ENCODE measurements around the gene MEGF11.

MEGF11 gene

DNA sequence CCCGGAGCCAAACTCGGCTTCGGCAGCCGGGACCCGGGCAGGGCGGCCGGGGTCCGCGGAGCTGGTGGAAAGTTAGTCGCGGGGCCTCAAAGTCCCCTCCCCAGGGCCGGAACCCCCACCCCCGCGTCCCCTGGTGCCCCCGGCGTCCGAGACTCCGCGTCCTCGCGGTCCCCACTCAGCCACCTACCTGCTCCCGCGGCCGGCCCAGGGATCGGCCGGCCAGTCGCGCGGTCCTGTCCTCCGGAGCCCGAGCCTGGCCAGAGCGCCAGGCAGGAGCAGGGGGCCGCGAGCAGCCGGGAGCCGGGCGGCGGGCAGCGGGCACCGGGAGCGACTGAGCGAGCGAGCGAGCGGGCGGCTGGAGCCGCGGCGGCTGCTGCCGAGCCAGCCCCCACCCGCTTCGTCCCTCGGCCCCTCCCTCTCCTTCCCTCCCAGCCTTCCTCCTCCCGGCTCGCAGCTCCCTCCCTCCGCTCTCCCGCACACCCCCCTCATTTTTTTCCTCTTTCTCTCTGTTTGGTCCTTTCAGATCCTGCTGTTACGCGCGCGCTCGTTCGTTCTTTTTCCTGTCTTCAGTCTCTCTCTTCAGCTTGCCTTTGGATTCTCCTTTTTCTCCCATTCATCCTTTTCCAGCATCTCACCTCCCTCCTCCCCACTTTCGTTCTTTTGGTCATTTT lies at the start of gene MEGF11:
MEGF11 (minus strand) TSS at position 333 of the 671 bp plus-strand sequence. CDS start 125,347 bp downstream, outside the sequence.
- DNase-seq: peak; percentile 28

DNA sequence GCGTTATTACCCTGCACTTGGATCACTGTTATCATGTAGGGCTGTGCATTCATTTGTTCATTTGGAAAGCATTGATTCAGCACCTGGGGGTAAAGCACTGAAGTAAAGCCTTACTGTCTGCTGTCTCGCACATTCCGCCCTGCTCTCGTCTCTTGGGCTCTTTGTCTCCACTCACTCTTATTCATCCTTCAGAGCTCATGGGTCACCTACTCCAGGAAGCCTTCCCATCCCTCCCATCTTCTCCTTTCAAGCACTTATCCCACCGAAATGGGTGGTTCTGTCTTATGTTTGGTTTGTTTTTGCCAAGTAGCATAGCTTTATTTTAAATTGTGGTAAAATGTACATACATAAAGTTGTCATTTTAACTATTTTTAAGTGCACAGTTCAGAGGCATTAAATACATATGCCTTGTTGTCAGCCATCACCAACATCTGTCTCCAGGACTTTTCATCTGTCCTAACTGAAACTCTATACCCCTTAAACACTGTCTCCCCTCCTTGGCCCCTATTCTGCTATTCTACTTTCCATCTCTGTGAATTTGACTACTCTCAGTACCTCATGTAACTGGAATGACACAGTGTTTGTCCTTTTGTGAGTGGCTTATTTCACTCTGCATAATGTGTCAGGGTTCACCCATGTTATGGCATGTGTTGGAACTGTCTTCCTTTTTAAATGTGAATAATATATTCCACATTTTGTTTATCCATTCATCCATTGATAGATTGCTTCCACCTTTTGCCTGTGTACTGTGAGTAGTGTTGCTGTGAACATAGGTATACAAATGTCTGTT lies 49.1 kb upstream of the MEGF11 start:
- DNase-seq: no peak

DNA sequence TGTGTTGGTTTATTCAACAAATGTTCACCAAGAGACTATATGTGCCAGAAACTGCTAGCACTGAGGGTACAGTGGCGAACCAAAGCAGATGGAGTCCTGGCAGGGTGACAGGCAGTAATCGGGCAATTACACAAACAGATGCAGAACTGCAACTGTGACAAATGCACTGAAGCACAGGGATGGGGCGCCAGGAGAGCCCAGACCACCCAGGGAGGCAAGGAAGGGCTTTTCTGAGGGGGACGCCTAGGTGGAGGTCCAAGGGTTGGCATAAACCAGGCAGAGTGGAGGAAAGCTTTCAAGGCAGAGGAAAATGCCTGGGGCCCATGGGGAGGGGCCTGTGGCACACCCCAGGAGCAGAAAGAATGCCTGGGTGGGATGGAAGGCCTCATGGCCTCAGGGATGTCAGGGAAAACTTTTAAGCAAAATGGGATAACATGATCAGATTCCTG lies 45.3 kb upstream of the MEGF11 start:
- peak; percentile 8 for DNase-seq

DNA sequence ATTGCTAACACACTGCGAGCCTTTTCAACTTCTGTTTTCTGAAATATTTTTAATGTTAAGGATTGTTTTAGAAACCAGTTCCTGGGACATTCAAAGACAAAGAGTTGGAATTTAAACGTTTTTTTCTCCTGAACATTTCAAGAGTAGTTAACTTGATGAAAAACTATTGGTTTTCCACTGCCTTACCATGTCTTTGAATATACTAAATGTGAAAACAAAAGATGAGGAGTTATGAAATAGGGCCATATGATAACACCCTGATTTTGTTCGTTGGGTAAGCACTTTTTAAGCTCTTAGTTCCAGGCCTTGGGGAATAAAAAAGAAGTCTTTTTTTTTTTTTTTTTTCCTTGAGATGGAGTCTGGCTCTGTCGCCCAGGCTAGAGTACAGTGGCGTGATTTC lies 42.6 kb upstream of the MEGF11 start:
- no peak for DNase-seq

DNA sequence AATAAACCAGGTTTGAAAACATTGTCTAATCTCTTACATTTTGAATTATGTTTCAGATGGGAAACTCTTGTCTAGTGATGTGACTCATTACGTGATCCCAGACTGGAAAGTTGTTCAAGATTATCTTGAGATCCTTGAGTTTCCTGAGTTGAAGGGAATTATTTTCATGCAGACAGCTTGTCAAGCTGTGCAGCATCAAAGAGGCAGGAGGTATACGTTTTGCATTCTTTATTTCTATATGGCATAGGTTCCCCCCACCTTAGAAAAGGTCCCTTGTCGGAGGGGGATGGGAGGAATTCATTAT lies 41.3 kb upstream of the MEGF11 start:
- no peak for DNase-seq

DNA sequence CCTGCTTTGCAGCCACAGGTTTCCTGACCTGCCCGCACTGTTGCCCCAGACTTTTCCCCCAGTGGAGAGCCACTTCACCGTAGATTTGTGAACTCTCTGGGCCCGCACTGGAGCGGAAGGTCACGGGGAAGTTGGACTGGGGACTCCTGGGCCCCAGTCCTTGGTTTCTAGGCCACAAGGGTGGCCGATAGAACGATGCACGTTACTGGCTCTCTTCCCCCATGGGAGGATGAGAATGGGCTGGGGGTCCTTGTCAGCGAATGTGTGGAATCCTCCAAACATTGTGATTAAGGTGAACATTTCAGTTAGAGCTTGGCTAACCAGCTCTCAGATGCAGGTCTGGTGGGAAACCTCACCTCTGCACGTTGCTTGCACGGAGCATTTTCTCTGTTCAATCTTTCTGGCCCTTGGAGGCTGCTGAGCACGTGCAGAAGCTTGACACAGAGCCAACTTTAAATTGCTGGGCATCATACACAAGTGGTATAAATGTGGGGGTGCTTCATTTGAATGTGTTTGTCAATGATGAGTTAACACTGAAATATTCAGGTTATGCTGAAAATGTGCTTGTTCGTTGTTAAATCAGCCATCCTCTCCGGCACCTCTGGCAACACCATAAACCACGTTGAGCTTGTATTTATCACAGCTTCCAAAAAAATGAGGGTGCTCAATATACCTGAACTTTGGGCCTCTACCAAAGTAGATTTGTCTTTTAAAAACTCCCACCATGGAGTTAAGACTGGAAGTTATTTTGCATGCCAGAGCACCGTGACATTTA lies 40.8 kb upstream of the MEGF11 start:
- DNase-seq: peak; percentile 89

DNA sequence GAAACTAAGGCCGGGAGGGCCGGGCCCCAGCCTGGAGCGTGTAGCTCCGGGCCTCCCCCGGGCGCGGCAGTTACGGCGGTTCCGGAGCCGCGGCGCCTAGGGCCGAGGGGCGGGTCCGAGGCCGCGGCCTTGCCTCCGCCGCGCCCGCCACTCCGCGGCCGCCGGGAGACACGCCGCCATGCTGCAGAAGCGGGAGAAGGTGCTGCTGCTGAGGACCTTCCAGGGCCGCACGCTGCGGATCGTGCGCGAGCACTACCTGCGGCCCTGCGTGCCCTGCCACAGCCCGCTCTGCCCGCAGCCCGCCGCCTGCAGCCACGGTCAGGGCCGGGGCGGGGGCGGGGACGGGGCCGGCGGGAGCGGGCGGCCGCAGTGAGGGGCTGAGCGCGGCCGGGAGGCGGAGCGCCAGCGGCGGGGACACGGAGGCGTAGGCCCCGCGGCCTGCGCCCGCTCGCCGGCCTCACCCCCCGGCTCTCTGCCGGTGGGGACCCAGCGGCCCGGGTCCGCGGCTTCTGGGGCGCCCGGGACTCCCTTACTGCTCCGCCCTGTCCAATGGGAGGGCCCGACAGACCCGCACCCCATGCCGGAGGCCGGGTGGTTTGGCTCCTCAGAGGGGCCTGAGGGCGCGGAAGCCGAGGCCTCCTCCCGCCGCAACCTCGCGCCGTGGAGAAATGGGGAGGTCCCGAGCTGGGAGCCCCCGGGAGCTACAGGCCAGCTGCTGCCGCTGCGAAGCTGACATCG lies 40.0 kb upstream of the MEGF11 start, which contains the start of gene DIS3L:
DIS3L (plus strand) TSS at position 150 of the 738 bp plus-strand sequence; CDS start at position 179, 29 bp downstream.
- DNase-seq: peak; percentile 45

DNA sequence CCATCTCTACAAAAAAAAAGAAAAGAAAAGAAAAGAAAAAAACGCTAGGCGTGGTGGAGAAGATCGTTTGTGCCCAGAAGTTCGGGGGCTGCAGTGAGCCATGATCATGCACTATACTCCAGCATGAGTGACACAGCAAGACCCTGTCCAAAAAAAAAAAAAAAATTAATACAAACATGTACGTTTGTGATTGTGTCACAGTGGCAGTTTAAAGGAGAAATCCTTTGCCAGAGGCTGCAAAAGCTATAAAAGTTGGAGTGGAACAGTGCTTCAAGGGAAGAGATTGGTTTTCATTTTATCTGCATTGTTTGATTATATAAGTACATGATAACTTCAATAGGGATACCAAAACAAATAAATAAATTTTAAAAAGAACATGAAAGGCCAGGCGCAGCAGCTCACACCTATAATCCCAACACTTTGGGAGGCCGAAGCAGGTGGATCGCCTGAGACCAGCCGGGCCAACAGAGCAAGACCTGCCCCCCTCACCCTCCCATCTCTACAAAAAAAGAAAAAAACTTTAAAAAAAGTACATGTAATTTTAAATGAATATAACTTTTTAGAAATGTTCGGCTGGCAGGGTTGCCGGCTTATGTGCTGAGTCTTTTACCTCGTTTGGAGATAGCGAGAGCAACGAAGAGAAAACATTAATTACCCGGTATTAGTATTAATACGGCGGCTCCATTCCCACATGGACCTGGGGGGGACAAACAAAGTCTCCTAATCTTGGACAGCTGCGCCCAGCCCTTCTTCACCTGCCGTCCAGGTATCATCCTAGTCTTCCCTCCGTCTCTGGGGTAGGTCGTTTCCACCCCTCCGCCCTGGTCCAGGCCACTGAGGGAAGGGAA lies 39.2 kb upstream of the MEGF11 start:
- DNase-seq: no peak

DNA sequence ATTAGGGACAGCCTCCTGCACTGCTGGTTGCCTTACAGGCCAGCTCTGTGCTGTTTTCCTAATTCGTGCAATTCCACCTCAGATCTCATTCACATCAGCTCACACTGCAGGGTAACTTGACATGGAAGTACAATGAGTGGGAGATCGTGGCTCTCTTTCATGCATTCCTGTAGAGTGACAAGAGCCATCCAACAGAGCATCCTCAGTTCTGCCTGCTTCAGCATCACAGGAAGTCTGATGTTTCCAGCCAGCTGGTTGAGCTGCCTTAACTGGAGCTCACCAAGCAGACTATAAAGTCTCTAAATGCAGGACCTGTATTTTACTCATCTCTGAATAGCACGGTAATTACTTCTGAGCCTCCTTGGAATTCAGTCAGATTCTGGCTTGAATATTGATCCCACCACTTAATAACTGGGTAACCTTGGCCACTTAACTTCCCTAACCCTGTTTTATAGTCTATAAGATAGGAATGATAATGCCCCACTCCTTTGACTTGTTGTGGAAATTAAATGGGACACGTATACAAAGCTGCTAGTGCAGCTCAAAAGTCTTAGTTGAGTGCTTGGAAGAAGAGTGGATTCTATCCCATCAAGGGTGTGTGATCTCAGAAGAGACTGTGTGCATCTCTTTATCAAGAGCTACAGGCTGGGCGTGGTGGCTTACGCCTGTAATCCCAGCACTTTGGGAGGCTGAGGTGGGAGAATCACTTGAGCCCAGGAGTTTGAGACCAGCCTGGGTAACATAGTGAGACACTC lies 38.4 kb upstream of the MEGF11 start:
- peak; percentile 26 for DNase-seq

DNA sequence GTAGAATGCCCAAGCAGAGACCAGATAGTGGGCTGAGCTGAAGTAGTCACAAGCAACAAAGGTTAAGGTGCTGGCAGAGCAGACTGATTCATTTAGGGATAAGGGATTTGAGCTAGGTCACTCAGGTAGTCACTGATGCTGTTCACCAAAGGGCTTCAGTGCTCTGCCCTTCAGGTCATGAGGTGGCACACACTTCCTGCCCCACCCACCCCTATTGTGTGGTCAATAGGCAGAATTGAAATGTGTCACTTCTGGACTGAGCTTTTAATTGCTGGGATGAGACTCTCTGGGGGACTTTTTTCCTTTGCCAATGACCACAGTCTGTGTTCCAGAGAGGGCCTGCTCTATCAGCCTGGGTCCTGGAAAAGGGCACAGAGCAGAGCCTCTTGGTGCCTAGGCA lies 37.0 kb upstream of the MEGF11 start:
- no peak for DNase-seq

DNA sequence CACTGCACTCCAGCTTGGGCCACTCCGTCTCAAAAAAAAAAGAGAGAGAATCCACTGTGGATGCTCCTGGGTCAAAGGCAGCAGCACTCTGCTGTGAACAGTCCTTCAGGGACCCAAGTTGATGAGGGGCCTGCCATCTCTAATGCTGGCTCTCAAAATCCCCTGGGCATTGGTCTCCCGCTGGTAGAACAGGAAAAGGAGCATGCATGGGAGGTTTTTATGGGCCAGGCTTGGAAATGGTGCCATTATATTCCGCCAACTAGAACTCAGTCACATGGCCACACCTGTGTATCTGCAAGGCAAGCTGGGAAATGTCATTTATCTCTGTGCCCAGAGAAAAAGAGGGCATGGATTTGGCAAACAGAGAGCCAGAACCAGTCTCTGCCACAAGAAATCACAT lies 36.5 kb upstream of the MEGF11 start:
- DNase-seq: no peak

DNA sequence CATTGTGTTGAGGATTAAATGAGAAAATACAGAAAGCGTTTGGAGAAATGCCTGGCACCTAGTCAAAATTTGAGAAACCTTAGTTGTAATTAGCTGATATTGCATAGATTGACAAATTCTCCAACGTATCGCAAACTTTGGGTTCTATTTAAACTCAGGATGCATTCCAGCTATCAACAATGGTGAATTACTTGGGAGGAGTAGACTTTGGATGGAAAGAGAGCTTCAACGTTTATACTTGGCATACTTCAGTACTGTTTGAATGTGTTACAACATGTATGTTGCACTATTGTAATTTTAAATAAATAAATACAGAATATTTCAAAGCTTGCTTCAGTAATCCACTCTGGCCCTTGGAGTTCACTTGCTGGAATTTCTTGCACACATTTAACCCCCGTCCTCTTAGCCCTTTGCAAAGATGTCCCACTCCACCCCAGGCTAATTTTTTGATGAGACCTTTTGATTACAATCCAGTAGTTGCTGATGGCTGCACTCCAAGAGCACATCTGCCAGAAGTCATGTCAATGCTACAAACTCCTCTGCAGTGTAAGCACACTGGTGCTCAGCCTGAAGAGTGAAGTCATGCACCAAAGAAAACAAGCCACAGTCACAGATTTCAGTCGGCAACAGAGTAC lies 35.1 kb upstream of the MEGF11 start:
- no peak for DNase-seq

DNA sequence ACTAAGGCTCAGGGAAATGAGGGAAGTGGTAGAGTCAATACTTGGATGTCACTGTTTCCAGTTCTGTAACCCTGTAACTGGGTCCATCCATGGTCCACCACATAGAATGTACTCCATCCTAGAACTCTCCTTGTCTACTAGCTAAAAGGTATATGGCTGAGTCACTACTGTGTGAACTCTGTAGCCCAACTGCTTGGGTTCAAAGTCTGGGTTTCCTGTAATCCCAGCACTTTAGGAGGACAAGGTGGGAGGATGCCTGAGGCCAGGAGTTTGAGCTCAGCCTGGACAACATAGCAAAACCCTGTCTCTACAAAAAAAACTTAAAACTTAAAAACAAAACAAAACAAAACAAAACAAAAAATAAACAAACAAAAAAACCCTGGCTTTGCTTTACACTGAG lies 34.5 kb upstream of the MEGF11 start:
- no peak for DNase-seq

DNA sequence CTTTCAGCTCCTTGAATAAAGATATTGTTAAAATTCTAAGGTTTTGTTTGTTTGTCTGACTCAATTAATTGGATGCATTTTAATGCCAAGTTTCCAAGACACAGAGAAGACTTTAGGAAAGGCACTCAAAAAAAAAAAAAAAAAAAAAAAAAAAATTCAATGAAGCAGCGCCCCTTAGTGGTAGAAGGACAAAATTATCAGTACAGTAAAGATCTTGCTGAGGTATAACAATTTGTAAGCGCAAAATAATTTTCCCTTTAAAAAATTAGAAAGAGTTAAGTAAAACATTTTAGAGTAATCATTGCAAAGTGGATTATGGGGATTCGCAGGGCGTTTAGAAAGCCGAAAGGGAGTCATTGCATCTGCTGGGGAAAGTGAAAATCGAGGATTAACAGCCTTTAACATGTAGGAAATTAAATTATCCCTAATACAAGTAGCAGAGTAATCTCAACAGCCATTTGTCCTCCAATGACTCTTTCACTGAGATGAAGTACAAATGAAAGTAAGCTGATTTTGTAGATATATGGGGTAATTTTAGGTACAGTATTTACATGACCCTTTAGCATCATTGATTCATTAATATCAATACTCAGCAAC lies 34.0 kb upstream of the MEGF11 start:
- peak; percentile 38 for DNase-seq

DNA sequence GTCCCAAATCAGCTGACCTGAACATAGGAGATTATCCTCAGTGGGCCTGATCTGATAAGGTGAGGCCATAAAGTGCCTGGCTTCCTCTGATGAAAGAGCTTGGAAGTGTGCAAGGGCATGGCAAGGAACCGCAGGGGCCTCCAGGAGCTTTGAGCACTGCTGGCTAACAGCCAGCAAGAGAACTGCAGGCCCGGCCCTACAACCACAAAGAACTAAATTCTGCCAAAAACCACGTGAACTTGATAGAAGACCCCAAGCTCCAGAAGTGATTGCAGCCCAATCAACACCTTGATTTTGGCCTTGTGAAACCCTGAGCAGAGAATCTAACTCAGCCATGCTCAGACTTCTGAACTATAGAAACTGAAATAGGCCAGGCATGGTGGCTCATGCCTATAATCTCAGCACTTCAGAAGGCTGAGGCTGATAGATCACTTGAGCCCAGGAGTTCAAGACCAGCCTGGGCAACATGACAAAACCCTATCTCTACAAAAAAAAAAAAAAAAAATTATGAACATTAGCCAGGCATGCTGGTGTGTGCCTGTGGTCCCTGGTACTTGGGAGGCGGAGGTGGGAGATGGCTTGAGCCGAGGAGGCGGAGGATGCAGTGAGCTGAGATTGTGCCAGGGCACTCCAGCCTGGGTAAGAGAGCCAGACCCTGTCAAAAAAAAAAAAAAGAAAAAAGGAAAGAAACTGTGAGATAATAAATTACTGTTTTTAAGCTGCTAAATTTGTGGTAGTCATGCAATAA lies 32.2 kb upstream of the MEGF11 start:
- no peak for DNase-seq

DNA sequence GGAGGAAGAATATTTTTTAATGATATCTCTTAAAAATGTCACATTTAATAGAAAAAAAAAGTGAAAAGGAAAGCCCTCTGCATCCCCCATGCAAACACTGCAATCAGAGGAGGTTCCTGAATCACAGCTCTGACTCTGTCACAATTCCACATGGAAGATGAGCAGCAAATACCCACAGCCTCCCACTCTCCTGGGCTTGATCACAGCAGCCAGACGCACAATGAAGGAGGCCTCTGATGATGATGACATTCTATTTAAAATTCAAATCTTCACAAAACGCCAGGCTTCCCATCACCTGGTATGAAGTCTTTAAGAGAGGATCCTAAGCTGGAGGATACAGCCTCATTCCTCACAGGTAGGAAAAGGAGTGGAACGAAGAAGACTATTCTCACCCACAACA lies 30.7 kb upstream of the MEGF11 start:
- DNase-seq: no peak

DNA sequence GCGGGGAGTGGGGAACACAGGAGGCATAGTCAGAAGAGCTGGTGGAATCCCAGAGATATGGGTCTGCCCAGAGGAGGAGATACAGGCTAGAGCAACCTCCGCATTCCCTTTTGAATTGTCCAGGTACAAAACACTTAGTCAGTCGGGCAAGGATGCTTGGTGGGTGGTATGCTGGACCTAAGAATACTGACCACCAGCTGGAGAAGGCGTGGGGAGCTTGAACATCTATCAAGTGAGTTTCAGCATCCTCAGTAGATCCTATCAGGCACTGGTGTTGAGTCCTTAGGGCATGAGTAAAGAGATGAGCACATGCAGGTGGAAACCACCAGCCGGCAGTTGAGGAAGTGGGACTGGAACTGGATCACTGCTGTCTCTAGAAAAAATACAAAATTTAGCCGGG lies 25.1 kb upstream of the MEGF11 start:
- no peak for DNase-seq

DNA sequence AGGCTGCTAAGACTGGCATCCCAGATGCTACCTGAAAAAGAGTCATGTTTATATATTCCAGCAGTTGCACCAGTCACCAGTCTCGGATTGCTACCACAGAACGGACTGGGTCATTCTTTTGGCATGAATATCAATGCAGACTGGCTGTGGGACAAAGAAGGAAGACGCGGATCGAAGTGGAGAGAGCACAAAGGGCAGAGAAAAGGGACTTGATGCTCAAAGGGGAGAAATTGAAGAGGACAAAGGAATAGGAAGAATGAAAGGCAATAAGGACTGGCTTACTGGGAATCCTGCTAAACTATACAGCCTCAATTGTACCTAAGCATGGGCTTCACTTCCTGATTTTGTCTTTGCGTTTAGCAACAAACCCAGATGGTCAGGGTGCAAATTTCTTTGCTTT lies 24.5 kb upstream of the MEGF11 start:
- DNase-seq: no peak

DNA sequence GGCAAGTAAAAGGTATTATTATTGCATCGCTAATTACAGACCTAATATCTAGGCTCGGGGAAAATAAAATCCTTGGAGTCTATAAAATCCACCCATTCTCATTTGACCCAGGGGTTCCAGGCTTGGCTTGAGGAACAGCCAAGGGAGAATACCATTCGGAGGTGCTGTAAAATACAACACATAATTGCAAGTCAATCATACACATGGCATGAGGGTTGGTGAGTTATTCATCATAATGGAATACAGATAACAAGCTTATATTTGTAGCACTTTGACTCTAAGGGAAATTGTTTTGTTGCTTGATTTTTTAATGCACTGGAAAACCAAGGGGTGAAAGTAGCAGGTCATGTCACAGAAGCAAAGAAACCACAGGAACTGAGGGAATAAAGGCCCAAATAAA lies 23.0 kb upstream of the MEGF11 start:
- DNase-seq: no peak

DNA sequence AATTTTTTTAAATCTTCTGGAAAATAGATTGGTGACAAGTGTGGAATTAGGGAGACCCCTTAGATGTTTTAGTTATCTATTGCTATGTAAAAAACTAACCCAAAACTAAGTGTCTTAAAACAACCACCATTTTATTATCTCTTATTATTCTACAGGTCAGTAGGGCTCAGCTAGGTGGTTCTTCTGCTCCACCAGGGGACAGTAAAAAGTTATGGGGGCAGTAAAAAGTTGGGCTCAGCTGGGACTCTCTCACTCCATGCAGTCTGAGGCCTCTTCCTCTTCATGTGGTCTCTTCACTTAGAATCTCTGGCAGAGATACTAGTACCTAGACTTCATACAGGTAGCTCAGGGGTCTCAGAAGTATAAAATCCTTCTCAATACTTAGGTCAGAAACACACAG lies 21.8 kb upstream of the MEGF11 start:
- no peak for DNase-seq
